ENCODE measurements around the gene PAK6.

PAK6 gene

DNA sequence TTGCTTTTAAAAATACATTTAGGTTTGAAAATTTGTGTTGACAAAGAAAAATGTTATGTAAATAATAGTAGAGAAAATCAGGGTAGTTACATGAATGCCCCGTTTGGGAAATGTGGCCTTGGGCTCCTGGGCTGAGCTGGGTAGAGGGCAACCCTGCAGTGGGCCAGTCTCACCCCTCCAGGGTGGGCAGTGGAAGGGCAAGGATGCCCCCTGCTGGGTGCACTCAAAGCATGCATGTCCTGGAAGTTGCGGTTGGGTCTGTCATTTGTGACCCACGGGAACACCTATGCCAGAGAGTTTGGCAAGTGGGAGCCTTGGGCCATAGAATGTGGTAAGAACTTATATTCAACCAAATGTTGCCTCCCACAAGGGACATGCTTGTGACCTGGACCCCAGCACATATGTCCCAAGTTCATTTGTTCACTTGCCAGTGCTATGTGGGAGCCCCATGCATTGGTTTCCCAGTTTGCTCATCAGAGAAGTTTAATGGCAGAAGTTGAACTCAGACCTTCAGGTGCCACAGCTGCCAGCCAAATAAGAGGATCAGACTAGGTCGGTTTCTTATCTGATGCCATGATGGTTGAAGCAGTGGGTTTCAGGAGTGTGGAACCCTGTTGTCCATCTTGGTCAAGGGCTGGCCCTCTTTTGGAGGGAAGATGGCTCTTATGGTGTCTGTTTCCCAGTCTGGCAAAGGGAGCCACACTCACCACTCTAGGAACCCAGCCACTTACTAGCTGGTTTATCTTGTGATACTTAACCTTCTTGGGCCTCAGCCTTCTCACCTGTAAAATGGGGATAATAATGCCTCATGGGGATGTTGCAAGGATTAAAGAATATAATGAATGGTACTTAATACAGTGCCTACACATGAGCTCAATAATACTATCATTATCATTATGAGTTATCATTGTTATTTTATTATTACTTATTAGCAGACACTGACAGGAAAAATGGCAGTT is 71.4 kb downstream of the PAK6 start:
- peak; percentile 86 for DNase-seq (ENCODE audit: low spot score)

DNA sequence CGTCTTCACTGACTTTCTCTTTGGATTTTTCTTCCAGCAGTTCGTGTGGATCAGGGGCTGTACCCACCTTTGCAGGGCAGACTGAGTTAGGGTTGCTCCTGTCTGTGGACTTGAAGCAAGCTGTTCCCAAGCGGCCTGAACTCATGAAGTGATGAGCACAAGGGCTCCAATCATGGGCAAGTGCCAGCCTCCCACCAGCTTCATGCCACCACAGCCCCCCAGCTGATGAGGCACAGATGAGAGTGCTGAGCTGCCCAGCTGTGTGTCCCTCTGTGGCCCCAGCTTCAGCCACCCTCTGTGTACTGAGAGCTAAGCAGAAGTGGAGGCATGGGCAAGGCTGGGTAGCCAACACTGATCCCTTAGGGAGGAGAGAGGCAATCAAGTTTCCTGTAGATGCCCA is 72.1 kb downstream of the PAK6 start:
- no peak for DNase-seq (ENCODE audit: low spot score)

DNA sequence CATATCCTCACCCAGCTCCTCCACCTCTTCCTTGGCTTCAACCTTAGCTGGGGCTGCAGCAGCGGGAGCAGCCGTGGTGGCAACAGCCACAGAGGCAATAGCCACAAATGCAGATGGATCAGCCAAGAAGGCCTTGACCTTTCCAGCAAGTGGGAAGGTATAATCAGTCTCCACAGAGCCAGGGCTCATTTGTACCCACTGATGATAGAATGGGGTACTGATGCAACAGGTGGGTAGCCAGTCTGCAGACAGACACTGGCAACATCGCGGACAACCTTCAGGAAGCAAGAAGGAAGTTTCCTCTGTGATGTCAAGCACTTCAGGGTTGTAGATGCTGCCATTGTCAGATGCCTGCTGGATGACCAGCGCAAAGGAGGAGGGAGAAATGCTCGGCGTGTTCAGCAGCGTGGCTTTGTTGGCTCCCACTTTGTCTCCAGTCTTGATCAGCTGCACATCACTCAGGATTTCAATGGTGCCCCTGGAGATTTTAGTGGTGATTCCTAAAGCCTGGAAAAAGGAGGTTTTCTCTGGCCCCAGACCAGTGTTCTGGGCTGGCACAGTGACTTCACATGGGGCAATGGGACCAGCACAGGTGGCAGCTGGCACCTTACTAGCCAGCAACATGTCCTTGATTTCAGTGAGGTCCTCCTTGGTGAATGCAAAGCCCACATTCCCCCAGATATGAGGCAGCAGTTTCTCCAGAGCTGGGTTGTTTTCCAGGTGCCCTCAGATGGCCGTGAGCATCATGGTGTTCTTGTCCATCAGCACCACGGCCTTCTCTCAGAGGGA is 73.7 kb downstream of the PAK6 start:
- DNase-seq (ENCODE audit: low spot score) = no peak

- DNase-seq (ENCODE audit: low spot score) = no peak
These were observed 74.9 kb downstream of the PAK6 start for GRCh38 chr15:40313531-40314398.

- no peak for DNase-seq (ENCODE audit: low spot score)
These were observed 75.9 kb downstream of the PAK6 start for GRCh38 chr15:40314723-40315276.

- no peak for DNase-seq (ENCODE audit: low spot score)
These were observed 78.1 kb downstream of the PAK6 start for GRCh38 chr15:40316931-40317330.

DNA sequence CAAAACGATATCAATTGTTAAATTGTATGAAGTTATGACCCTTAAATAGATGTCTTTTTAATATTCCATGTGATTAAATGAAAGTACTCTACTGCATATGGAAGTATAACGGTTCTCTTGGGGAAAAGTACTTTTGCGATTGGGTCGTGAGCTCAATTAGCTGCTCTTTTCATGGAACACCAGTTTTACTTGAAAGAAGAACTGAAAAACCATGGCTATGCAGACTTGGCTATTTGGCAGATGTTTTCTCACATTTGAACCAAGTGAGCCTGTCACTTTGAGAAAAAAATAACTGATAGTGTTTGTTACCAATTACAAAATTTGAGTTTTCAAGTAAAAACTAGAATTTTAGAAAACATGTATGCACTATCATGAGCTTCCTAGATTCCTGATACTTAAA is 78.7 kb downstream of the PAK6 start:
- no peak for DNase-seq (ENCODE audit: low spot score)

- DNase-seq (ENCODE audit: low spot score) = no peak
These were observed 81.5 kb downstream of the PAK6 start for GRCh38 chr15:40320409-40320808.

- no peak for DNase-seq (ENCODE audit: low spot score)
These were observed 82.1 kb downstream of the PAK6 start for GRCh38 chr15:40320931-40321371.

GRCh38 chr15:40322531-40323238 is 83.8 kb downstream of the PAK6 start:
- peak; percentile 68 for DNase-seq (ENCODE audit: low spot score)

DNA sequence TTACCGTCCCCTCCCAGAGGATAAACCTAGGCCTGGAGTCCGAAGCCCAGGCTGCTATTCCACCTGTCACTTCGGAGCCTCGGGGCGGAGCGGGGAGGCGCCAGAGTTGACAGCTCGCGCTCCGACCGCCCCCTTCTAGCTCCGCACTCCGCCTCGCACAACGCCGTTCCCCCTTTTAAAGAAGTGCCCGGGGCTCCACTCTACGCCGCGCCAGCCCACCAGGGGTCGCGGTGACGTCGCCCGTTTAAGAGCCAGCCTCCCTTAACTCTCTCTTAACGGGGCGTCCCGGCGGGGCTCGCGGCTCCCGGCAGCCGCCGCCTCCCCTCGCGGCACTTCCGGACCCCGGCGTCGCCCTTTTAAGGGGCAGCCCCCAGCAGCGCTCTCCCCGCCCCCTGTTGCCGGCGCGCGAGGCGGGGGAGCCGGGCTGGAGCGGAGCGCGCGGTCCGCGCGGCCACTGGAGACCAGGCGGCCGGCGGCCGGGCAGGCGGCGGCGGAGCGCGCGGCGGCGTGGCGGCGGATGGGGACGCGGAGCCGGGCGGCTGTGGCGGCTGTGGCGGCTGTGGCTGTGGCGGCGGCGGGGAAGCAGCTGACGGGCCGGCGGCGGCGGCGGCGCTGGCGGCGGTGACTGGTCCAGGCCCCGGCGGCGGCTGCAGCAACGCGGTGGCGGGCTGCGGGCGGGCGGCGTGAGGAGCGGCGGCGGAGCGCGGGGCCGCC is 84.5 kb downstream of the PAK6 start, which contains the start of gene INAFM2:
Gene INAFM2, plus strand, starts transcription at position 454 of the 714 bp plus-strand sequence. CDS start 364 bp downstream, outside the sequence.
- DNase-seq (ENCODE audit: low spot score) = peak; percentile 95

DNA sequence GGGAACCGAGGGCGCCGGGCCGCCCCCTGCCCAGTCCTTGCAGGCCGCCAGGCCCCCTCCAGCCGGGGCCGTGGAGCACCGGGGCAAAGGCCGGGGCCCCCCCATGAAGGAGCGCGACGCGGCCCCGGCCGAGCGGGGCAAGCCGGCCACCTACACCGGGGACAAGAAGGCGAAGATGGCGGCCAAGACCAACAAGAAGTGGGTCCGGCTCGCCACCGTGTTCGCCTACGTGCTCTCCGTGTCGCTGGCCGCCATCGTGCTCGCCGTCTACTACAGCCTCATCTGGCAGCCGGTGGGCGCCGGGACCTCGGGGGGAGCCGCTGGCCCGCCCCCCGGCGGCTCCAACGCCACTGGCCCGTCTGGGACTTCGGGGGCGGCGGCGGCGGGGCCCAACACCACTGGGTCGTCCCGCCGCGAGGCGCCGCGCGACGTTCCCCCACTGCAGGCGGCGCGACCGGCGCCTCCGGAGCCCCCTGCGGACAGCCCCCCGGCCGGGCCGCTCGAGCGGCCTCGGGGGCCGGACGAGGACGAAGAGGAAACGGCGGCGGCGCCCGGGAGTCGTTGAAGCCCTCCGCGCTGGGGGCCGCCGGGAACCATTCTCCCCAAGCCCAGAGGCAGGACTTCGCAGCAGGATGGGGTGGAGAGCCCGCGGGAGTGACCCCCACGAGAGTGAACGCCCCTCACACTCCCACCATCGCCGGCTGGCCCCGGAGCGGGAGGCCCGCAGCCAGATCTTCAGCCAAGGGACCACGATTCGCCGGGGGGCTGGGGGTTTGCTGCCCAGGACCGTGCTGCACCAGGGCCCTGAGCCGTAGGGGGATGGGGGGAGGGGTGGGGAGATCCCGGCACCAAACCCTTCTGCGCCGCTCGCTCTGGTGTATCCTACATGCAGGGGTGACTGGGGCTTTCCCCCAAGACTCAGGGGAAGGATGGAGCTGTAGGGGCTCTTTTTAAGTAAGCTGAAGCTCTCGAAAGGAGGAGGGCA is 85.4 kb downstream of the PAK6 start:
- no peak for DNase-seq (ENCODE audit: low spot score)

DNA sequence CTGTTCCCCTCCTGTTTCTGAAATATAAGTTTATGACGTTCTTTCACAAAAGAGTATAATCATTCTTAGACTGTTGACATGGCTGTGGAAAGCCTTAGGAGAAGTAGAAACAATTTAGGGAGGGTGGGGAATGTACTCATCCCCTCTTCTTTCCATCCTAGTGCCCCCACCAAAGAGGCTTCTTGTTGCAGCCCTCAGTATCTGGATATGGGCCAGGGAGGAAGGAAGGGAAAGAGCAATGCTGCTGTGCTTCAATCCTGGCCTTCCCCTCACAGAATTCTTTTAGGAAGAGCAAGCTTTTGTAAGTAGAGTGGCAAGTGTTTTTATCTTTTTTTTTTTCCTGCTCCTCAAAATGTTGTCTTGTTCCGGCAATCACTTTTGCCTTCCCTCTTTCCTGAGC is 86.3 kb downstream of the PAK6 start:
- DNase-seq (ENCODE audit: low spot score) = no peak

- DNase-seq (ENCODE audit: low spot score) = no peak
These were observed 86.8 kb downstream of the PAK6 start for GRCh38 chr15:40325700-40326099.

Measured in ecto neural progenitor cell (in vitro differentiated cells).